Upper lobe of left lung (tissue), 6 donors: Measurements from ENCODE around the gene STK33. TPM values are rescaled to one million over a fixed set of nuclear protein-coding genes. Genes with fewer than 3 reads are reported as not detected.
"Not testable (repeated sequence)": the region's sequence is repeated elsewhere in the genome, so short reads cannot be mapped to it uniquely, and the experiment has no call there.

ENCODE experiments used
- ATAC-seq, 2 donors: fragments of 200-7000 bp; cut with Tn5 transposase; one replicate each; pipeline ENCODE4 v1.9.1; 2022; ENCODE audit warnings: mild to moderate bottlenecking in 2 of 2, moderate library complexity in 2 of 2; ENCODE audit not compliant: low FRiP score in 2 of 2
- DNase-seq, 2 donors: peaks; one replicate each; pipeline ENCODE4 v3.0.0-alpha.2; 2019 to 2020
- H3K27ac ChIP-seq, 4 donors: fragments of 200-600 bp; sonication (generic); one replicate each; pipeline ENCODE4 v1.5.1; 2016 to 2019
- H3K27me3 ChIP-seq, 4 donors: fragments of 200-600 bp; sonication (generic); one replicate each; pipeline ENCODE4 v1.5.1; 2017 to 2019
- H3K36me3 ChIP-seq, 4 donors: fragments of 200-600 bp; sonication (generic); one replicate each; pipeline ENCODE4 v1.5.1; 2016 to 2019
- H3K4me1 ChIP-seq, 4 donors: fragments of 200-600 bp; sonication (generic); one replicate each; pipeline ENCODE4 v1.5.1; 2018 to 2019
- H3K4me3 ChIP-seq, 4 donors: fragments of 200-600 bp; sonication (generic); one replicate each; pipeline ENCODE4 v1.5.1; 2017 to 2019; ENCODE audit warnings: mild to moderate bottlenecking in 2 of 4, moderate library complexity in 1 of 4
- H3K9me3 ChIP-seq, 4 donors: fragments of 200-600 bp; sonication (generic); one replicate each; pipeline ENCODE4 v1.5.1; 2018 to 2019
- EP300 ChIP-seq, 4 donors: sonication (generic); formaldehyde crosslinking; IDR thresholded peaks; one replicate each; pipeline ENCODE4 v1.5.1; 2017; ENCODE audit warnings: antibody characterized with exemption in 4 of 4, control low read depth in 2 of 4
- POLR2A ChIP-seq, 4 donors: fragments of 450-650 bp; IDR thresholded peaks; one replicate each; pipeline ENCODE4 v1.5.1; 2016 to 2017; ENCODE audit warnings: antibody characterized with exemption in 4 of 4, mild to moderate bottlenecking in 2 of 4
- POLR2AphosphoS5 ChIP-seq, 2 donors: sonication (generic); formaldehyde crosslinking; IDR thresholded peaks; one replicate each; pipeline ENCODE4 v1.5.1; 2017; ENCODE audit warnings: antibody characterized with exemption in 2 of 2
- WGBS, 2 donors: methylation state at CpG; one replicate each; pipeline ENCODE4 v1.1.5; 2017 to 2018; 5-methylcytosine and 5-hydroxymethylcytosine counted together
- total RNA-seq, 6 donors: library from RNA; depleted of rRNA in 4 of 6; stranded (reverse); fragments of >200 nt in 4 of 6; gene quantifications; one replicate each; pipeline versions ENCODE4 v1.1.0 to v1.2.1, GENCODE V29; 2016 to 2021
- TF ChIP-seq, protein P1 (sequence below), 6 experiments: fragments of 450-650 bp in 4 of 6; fragments of 200-600 bp in 2 of 6; sonication (generic) in 2 of 6; IDR thresholded peaks; one replicate each; pipeline ENCODE4 v1.5.1; 2016 to 2019; ENCODE audit warnings: antibody characterized with exemption in 6 of 6
- donor health status: DM: no; HTN: no; CAD: no; lungs with moderate emphysema.
- donor health status: DM: no; HTN: yes; CAD: no; lungs with severe emphysema.

STK33 gene
- total RNA-seq, 6 donors from 2014 or later, result 10.3 to 77.0 (median 15.6) TPM

DNA sequence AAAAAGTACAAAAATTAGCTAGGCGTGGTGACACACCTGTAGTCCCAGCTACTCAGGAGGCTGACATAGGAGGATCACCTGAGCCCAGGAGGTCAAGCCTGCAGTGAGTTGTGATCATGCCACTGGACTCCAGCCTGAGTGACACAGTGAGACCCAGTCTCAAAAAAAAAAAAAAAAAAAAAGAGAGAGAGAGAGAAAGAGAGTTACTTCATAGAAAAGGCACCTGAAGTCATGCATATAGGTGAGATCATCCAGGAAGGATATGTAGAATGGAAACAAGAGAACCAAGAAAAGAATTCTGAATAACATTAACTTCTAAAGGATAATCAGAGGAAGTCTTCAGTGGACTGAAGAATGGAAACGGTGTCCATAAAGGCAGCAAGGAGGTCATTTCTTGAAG is 106.8 kb downstream of the STK33 start:
- H3K27me3 ChIP-seq, result no peaks in the 10 kb centered on the region
- TF ChIP-seq EP300 (IDR thresholded peaks at IDR 0.05) (no peak), POLR2AphosphoS5 (IDR thresholded peaks at IDR 0.05) (no peak), POLR2A (IDR thresholded peaks at IDR 0.05) (no peak)
- TF ChIP-seq, protein P1, sequence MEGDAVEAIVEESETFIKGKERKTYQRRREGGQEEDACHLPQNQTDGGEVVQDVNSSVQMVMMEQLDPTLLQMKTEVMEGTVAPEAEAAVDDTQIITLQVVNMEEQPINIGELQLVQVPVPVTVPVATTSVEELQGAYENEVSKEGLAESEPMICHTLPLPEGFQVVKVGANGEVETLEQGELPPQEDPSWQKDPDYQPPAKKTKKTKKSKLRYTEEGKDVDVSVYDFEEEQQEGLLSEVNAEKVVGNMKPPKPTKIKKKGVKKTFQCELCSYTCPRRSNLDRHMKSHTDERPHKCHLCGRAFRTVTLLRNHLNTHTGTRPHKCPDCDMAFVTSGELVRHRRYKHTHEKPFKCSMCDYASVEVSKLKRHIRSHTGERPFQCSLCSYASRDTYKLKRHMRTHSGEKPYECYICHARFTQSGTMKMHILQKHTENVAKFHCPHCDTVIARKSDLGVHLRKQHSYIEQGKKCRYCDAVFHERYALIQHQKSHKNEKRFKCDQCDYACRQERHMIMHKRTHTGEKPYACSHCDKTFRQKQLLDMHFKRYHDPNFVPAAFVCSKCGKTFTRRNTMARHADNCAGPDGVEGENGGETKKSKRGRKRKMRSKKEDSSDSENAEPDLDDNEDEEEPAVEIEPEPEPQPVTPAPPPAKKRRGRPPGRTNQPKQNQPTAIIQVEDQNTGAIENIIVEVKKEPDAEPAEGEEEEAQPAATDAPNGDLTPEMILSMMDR (IDR thresholded peaks at IDR 0.05), result no peak
- H3K4me3 ChIP-seq, result no peak overlapping the region
- no peaks in the 10 kb centered on the region for H3K36me3 ChIP-seq
- WGBS, 2 donors, result 71 to 85% methylated on average over 2 of the region's 2 CpGs
- no peak for DNase-seq
- H3K27ac ChIP-seq, result no peak overlapping the region
- no peaks in the 10 kb centered on the region for H3K4me1 ChIP-seq
- H3K9me3 ChIP-seq, result peaks cover 0 to 6% (median 0%) of the 10 kb centered on the region in 4 donors
- no peak for ATAC-seq

DNA sequence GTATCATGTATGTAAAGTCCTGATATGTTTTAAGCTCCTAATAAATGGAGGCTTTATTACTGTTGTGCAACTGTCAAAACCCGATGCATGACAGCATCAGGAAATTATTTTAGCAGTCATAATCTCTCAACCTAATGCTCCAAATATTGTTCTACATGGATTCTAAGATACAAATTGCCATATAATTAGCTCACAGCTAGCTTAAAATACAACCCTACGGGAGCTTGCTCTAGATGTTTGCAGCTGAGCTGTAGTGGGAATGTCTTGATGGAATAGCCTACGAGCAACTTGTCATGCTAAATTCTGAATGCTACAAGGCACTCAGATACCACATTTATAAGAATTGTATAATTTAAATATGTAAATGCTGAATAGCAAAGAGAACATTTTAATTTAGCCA is 109.8 kb downstream of the STK33 start:
- no peaks in the 10 kb centered on the region for H3K4me1 ChIP-seq
- H3K27ac ChIP-seq, result no peak overlapping the region
- WGBS, 2 donors, result 86 to 93% methylated on average over 3 of the region's 3 CpGs
- H3K9me3 ChIP-seq, result no peaks in the 10 kb centered on the region
- no peaks in the 10 kb centered on the region for H3K36me3 ChIP-seq
- DNase-seq, result no peak
- ATAC-seq, result no peak
- H3K4me3 ChIP-seq, result no peak overlapping the region
- H3K27me3 ChIP-seq, result no peaks in the 10 kb centered on the region
- TF ChIP-seq EP300 (IDR thresholded peaks at IDR 0.05) (no peak), POLR2A (IDR thresholded peaks at IDR 0.05) (no peak), POLR2AphosphoS5 (IDR thresholded peaks at IDR 0.05) (no peak)
- TF ChIP-seq, protein P1 (IDR thresholded peaks at IDR 0.05), result no peak

GRCh38 chr11:8480858-8481257 is 113.2 kb downstream of the STK33 start:
- WGBS, 2 donors, result 50 to 72% methylated on average over 3 of the region's 3 CpGs
- no peak overlapping the region for H3K4me3 ChIP-seq
- no peaks in the 10 kb centered on the region for H3K36me3 ChIP-seq
- no peak overlapping the region for H3K27ac ChIP-seq
- DNase-seq (no peak), ATAC-seq (no peak)
- no peaks in the 10 kb centered on the region for H3K9me3 ChIP-seq
- no peaks in the 10 kb centered on the region for H3K4me1 ChIP-seq
- TF ChIP-seq, protein P1 (IDR thresholded peaks at IDR 0.05), result no peak
- TF ChIP-seq EP300 (IDR thresholded peaks at IDR 0.05) (no peak), POLR2A (IDR thresholded peaks at IDR 0.05) (no peak), POLR2AphosphoS5 (IDR thresholded peaks at IDR 0.05) (no peak)
- H3K27me3 ChIP-seq, result no peaks in the 10 kb centered on the region

DNA sequence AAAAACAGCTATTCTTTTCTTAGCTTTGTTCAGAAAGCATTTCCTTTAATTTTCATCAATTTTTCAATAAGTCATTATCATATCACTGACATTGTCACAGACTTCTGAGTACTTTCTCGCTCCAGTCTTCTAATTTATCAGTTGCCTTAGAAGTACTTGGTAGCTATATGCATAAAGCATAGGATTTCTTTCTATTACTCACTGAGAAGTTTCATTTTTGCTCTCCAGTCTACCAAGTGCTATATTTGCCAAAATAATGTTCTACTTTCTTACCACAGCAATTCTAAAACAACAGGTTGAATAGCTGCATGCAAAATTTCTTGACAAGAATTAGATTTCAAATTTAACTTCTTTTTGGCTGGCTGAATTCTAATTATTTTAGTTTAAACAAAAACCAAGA is 116.3 kb downstream of the STK33 start:
- Histone ChIP-seq H3K4me3 (no peak overlapping the region), H3K9me3 (no peaks in the 10 kb centered on the region), H3K36me3 (no peaks in the 10 kb centered on the region), H3K4me1 (no peaks in the 10 kb centered on the region), H3K27me3 (no peaks in the 10 kb centered on the region), H3K27ac (no peak overlapping the region)
- TF ChIP-seq POLR2AphosphoS5 (IDR thresholded peaks at IDR 0.05) (no peak), POLR2A (IDR thresholded peaks at IDR 0.05) (no peak), EP300 (IDR thresholded peaks at IDR 0.05) (no peak)
- TF ChIP-seq, protein P1 (IDR thresholded peaks at IDR 0.05), result no peak
- DNase-seq (no peak), ATAC-seq (no peak)
- WGBS, 2 donors, result 87 to 90% methylated on average over 1 of the region's 1 CpG

DNA sequence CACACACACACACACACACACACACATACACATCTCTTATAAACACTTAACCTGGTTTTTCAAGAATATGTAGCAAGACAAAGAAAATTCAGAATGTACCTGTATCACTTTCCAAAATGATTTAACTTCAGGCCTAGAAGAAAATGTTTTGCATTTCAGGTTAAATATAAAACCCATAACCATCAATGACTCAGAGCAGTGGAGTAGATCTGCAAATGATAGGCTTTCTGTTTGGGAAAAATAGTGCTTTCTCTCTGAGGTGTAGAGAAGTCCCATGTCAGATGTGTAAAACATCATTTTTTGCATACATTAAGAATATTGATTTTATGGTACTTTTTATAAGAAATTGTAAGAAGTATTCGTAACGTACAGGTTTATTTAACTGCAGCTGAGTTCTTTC is 116.9 kb downstream of the STK33 start:
- Histone ChIP-seq H3K36me3 (no peaks in the 10 kb centered on the region), H3K4me3 (no peak overlapping the region), H3K4me1 (no peaks in the 10 kb centered on the region), H3K27ac (no peak overlapping the region), H3K9me3 (no peaks in the 10 kb centered on the region), H3K27me3 (no peaks in the 10 kb centered on the region)
- 93 to 97% methylated on average over 2 of the region's 2 CpGs for WGBS, 2 donors
- TF ChIP-seq, protein P1 (IDR thresholded peaks at IDR 0.05), result no peak
- no peak for TF ChIP-seq POLR2A (IDR thresholded peaks at IDR 0.05)
- ATAC-seq (no peak), DNase-seq (no peak)

GRCh38 chr11:8467806-8468205 is 126.2 kb downstream of the STK33 start:
- H3K36me3 ChIP-seq, H3K27ac ChIP-seq, H3K4me1 ChIP-seq, ATAC-seq, H3K27me3 ChIP-seq, H3K4me3 ChIP-seq, DNase-seq: not testable (repeated sequence)
- 93% methylated on average over 5 of the region's 5 CpGs for whole genome bisulfite sequencing, 2 donors
- H3K9me3 ChIP-seq, result peaks cover 0 to 11% (median 9%) of the 10 kb centered on the region in 4 donors

DNA sequence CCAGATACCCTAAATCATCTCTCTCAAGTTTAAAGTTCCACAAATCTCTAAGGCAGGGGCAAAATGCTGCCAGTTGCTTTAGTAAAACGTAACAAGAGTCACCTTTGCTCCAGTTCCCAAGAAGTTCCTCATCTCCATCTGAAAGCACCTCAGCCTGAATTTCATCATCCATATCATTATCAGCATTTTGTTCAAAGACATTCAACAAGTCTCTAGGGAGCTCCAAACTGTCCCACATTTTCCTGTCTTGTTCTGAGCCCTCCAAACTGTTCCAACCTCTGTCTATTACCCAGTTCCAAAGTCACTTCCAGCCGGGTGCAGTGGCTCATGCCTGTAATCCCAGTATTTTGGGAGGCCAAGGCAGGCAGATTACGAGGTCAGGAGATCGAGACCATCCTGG is 126.7 kb downstream of the STK33 start:
- DNase-seq, H3K4me3 ChIP-seq, H3K4me1 ChIP-seq, H3K27me3 ChIP-seq, H3K27ac ChIP-seq, H3K36me3 ChIP-seq, ATAC-seq: not testable (repeated sequence)
- 79 to 80% methylated on average over 4 of the region's 4 CpGs for WGBS, 2 donors
- peaks cover 0 to 11% (median 9%) of the 10 kb centered on the region in 4 donors for H3K9me3 ChIP-seq

- H3K36me3 ChIP-seq, ATAC-seq, H3K27ac ChIP-seq, H3K4me1 ChIP-seq, H3K4me3 ChIP-seq, H3K27me3 ChIP-seq, DNase-seq: not testable (repeated sequence)
- 91 to 93% methylated on average over 3 of the region's 3 CpGs for WGBS, 2 donors
- H3K9me3 ChIP-seq, result peaks cover 0 to 11% (median 9%) of the 10 kb centered on the region in 4 donors
These were observed 127.1 kb downstream of the STK33 start for GRCh38 chr11:8466884-8467283.
